DND-41 (cell line): ENCODE measurements around the gene FABP3.

Experiments used
- EZH2 ChIP-seq: IDR thresholded peaks from 3 replicates; pipeline ENCODE4 v1.6.1; 2012; ENCODE audit warnings: borderline replicate concordance, low read depth, mild to moderate bottlenecking, moderate library complexity, low read length, inconsistent platforms; ENCODE audit not compliant: severe bottlenecking
- TF ChIP-seq, protein P1 (sequence below): IDR thresholded peaks from 2 replicates; pipeline ENCODE4 v1.5.1; 2012; ENCODE audit warnings: borderline replicate concordance, low read length, moderate library complexity, mild to moderate bottlenecking; ENCODE audit not compliant: poor library complexity, severe bottlenecking; ENCODE audit errors: extremely low read depth

DNA sequence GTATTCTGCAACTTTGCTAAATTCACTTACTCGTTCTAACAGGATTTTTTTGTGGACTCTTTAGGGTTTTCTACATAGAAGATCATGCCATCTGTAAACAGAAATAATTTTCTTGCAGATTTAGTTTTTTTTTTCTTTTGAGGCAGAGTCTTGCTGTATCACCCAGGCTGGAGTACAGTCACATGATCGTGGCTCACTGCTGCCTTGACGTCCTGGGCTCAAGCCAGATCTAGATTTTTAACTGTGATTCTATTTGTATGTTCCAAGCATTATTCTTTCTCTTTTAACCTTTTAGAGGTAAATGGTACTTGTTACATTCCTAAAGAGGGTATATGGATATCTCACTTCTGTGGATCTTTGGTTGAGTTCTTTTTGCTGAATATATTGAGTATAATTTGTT lies 18.6 kb downstream of the FABP3 start:
- TF ChIP-seq, protein P1, sequence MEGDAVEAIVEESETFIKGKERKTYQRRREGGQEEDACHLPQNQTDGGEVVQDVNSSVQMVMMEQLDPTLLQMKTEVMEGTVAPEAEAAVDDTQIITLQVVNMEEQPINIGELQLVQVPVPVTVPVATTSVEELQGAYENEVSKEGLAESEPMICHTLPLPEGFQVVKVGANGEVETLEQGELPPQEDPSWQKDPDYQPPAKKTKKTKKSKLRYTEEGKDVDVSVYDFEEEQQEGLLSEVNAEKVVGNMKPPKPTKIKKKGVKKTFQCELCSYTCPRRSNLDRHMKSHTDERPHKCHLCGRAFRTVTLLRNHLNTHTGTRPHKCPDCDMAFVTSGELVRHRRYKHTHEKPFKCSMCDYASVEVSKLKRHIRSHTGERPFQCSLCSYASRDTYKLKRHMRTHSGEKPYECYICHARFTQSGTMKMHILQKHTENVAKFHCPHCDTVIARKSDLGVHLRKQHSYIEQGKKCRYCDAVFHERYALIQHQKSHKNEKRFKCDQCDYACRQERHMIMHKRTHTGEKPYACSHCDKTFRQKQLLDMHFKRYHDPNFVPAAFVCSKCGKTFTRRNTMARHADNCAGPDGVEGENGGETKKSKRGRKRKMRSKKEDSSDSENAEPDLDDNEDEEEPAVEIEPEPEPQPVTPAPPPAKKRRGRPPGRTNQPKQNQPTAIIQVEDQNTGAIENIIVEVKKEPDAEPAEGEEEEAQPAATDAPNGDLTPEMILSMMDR: no peak
- TF ChIP-seq EZH2: no peak
